Glutamatergic neuron (in vitro differentiated cells): ENCODE results near the gene SLC25A19. TPM values are rescaled to one million over a fixed set of nuclear protein-coding genes. Genes with fewer than 3 reads are reported as not detected.

Source experiments
- DNase-seq: peaks from one replicate; pipeline ENCODE4 v3.0.0; 2022
- H3K27ac Mint-ChIP-seq: one replicate; pipeline ENCODE4 v1.8.0; 2020; ENCODE audit warnings: mild to moderate bottlenecking, mixed read lengths, inconsistent platforms; ENCODE audit not compliant: unreplicated experiment
- H3K27me3 Mint-ChIP-seq: one replicate; pipeline ENCODE4 v1.8.0; 2020; ENCODE audit warnings: mild to moderate bottlenecking, moderate library complexity, mixed read lengths, inconsistent platforms; ENCODE audit not compliant: unreplicated experiment
- H3K36me3 Mint-ChIP-seq: one replicate; pipeline ENCODE4 v1.8.0; 2020; ENCODE audit warnings: mild to moderate bottlenecking, mixed read lengths, inconsistent platforms; ENCODE audit not compliant: unreplicated experiment
- H3K4me1 Mint-ChIP-seq: one replicate; pipeline ENCODE4 v1.8.0; 2020; ENCODE audit warnings: mild to moderate bottlenecking, low read depth, mixed read lengths, inconsistent platforms; ENCODE audit not compliant: unreplicated experiment
- H3K4me3 Mint-ChIP-seq: one replicate; pipeline ENCODE4 v1.8.0; 2020; ENCODE audit warnings: mild to moderate bottlenecking, mixed read lengths, inconsistent platforms; ENCODE audit not compliant: unreplicated experiment
- H3K9me3 Mint-ChIP-seq: one replicate; pipeline ENCODE4 v1.8.0; 2020; ENCODE audit warnings: mild to moderate bottlenecking, moderate library complexity, mixed read lengths, inconsistent platforms; ENCODE audit not compliant: unreplicated experiment
- CTCF ChIP-seq: fragments of 200-600 bp; sonication (generic); IDR thresholded peaks from one replicate; pipeline ENCODE4 v1.5.0; 2021; ENCODE audit not compliant: partially characterized antibody, unreplicated experiment
- total RNA-seq: library from RNA; stranded (reverse); fragmentation: NEBNext Ultra II Directional; extraction: Animal tissue kit (Norgen Biotek cat#: 25700); gene quantifications from one replicate; pipeline ENCODE4 v1.2.1, GENCODE V29; 2021; ENCODE audit not compliant: unreplicated experiment

The SLC25A19 gene
- total RNA-seq, 1 donor from 2014 or later: 9.3 TPM

GRCh38 chr17:75244133-75244866 lies 44.9 kb downstream of the SLC25A19 start:
- TF ChIP-seq CTCF: no peak
- Mint-ChIP-seq H3K36me3 (no peaks in the 10 kb centered on the region), H3K4me1 (peaks cover 2% of the 10 kb centered on the region), H3K4me3 (no peak overlapping the region), H3K27ac (no peak overlapping the region), H3K27me3 (peaks cover 4% of the 10 kb centered on the region), H3K9me3 (peaks cover 1% of the 10 kb centered on the region)
- no peak for DNase-seq

- H3K4me3 Mint-ChIP-seq: no peak overlapping the region
- peaks cover 4% of the 10 kb centered on the region for H3K27me3 Mint-ChIP-seq
- H3K36me3 Mint-ChIP-seq: no peaks in the 10 kb centered on the region
- no peak for TF ChIP-seq CTCF
- no peak for DNase-seq
- peaks cover 2% of the 10 kb centered on the region for H3K4me1 Mint-ChIP-seq
- H3K9me3 Mint-ChIP-seq: peaks cover 3% of the 10 kb centered on the region
- no peak overlapping the region for H3K27ac Mint-ChIP-seq
Observed at GRCh38 chr17:75242461-75243042, 46.7 kb downstream of the SLC25A19 start.

GRCh38 chr17:75241996-75242460 lies 47.2 kb downstream of the SLC25A19 start:
- H3K4me3 Mint-ChIP-seq: no peak overlapping the region
- TF ChIP-seq CTCF: no peak
- no peak for DNase-seq
- peaks cover 5% of the 10 kb centered on the region for H3K27me3 Mint-ChIP-seq
- H3K27ac Mint-ChIP-seq: no peak overlapping the region
- peaks cover 3% of the 10 kb centered on the region for H3K9me3 Mint-ChIP-seq
- no peaks in the 10 kb centered on the region for H3K36me3 Mint-ChIP-seq
- H3K4me1 Mint-ChIP-seq: peaks cover 2% of the 10 kb centered on the region

- H3K27ac Mint-ChIP-seq: no peak overlapping the region
- no peaks in the 10 kb centered on the region for H3K36me3 Mint-ChIP-seq
- H3K9me3 Mint-ChIP-seq: peaks cover 3% of the 10 kb centered on the region
- H3K27me3 Mint-ChIP-seq: peaks cover 5% of the 10 kb centered on the region
- no peak overlapping the region for H3K4me3 Mint-ChIP-seq
- H3K4me1 Mint-ChIP-seq: no peaks in the 10 kb centered on the region
- DNase-seq: no peak
- no peak for TF ChIP-seq CTCF
Observed at GRCh38 chr17:75241502-75241901, 47.7 kb downstream of the SLC25A19 start.

- H3K9me3 Mint-ChIP-seq: peaks cover 6% of the 10 kb centered on the region
- DNase-seq: no peak
- peaks cover 5% of the 10 kb centered on the region for H3K27me3 Mint-ChIP-seq
- no peaks in the 10 kb centered on the region for H3K4me1 Mint-ChIP-seq
- no peak overlapping the region for H3K27ac Mint-ChIP-seq
- H3K36me3 Mint-ChIP-seq: no peaks in the 10 kb centered on the region
- TF ChIP-seq CTCF: no peak
- H3K4me3 Mint-ChIP-seq: no peak overlapping the region
Observed at GRCh38 chr17:75241143-75241430, 48.1 kb downstream of the SLC25A19 start.
